A549 (cell line): ENCODE measurements around the gene PLPP2.

Source experiments
- CEBPB ChIP-seq, 2 experiments: fragments of >200 bp in 1 of 2; sonication (Bioruptor Twin) in 1 of 2; formaldehyde crosslinking in 1 of 2; IDR thresholded peaks; 2 replicates each; pipeline ENCODE4 v1.6.1; 2012 to 2016
- CHD2 ChIP-seq: fragments of 150-350 bp; IDR thresholded peaks from 2 replicates; pipeline ENCODE4 v1.6.1; 2014; ENCODE audit warnings: low read length; ENCODE audit not compliant: partially characterized antibody
- EP300 ChIP-seq, 2 experiments: fragments of >200 bp; sonication (Bioruptor Twin); formaldehyde crosslinking; IDR thresholded peaks; 2 replicates in 1 of 2; 3 replicates in 1 of 2; pipeline ENCODE4 v1.6.1; 2016 to 2017
- FOSL2 ChIP-seq, 2 experiments: fragments of 450-650 bp in 1 of 2; fragments of >200 bp in 1 of 2; sonication (Bioruptor Twin) in 1 of 2; formaldehyde crosslinking; IDR thresholded peaks; 2 replicates each; pipeline versions ENCODE4 v1.5.0 to v1.6.1; 2016 to 2020; ENCODE audit warnings: mild to moderate bottlenecking in 1 of 2, moderate library complexity in 1 of 2
- GATA3 ChIP-seq: IDR thresholded peaks from 2 replicates; pipeline ENCODE4 v1.6.1; 2012; ENCODE audit warnings: borderline replicate concordance
- JUN ChIP-seq, 2 experiments: fragments of >200 bp; sonication (Bioruptor Twin); formaldehyde crosslinking; IDR thresholded peaks; 2 replicates in 1 of 2; 3 replicates in 1 of 2; pipeline ENCODE4 v1.6.1; 2016 to 2017
- NR3C1 ChIP-seq: fragments of >200 bp; sonication (Bioruptor Twin); formaldehyde crosslinking; IDR thresholded peaks from 3 replicates; pipeline ENCODE4 v1.6.1; 2017
- POLR2A ChIP-seq: IDR thresholded peaks from 2 replicates; pipeline ENCODE4 v1.6.1; 2012; ENCODE audit warnings: mild to moderate bottlenecking, low read length
- TF ChIP-seq, protein P1 (sequence below): fragments of >200 bp; sonication (Bioruptor Twin); formaldehyde crosslinking; IDR thresholded peaks from 3 replicates; pipeline ENCODE4 v1.5.1; 2016
- TF ChIP-seq, protein P2 (sequence below): fragments of >200 bp; sonication (Bioruptor Twin); formaldehyde crosslinking; IDR thresholded peaks from 3 replicates; pipeline ENCODE4 v1.6.1; 2016
- TF ChIP-seq, protein P3 (sequence below): fragments of 200-600 bp; sonication (generic); IDR thresholded peaks from 2 replicates; pipeline ENCODE4 v1.6.1; 2016; ENCODE audit warnings: antibody characterized with exemption, mild to moderate bottlenecking, moderate library complexity
- TF ChIP-seq, protein P4 (sequence below): IDR thresholded peaks from 2 replicates; pipeline ENCODE4 v1.6.1; 2012

DNA sequence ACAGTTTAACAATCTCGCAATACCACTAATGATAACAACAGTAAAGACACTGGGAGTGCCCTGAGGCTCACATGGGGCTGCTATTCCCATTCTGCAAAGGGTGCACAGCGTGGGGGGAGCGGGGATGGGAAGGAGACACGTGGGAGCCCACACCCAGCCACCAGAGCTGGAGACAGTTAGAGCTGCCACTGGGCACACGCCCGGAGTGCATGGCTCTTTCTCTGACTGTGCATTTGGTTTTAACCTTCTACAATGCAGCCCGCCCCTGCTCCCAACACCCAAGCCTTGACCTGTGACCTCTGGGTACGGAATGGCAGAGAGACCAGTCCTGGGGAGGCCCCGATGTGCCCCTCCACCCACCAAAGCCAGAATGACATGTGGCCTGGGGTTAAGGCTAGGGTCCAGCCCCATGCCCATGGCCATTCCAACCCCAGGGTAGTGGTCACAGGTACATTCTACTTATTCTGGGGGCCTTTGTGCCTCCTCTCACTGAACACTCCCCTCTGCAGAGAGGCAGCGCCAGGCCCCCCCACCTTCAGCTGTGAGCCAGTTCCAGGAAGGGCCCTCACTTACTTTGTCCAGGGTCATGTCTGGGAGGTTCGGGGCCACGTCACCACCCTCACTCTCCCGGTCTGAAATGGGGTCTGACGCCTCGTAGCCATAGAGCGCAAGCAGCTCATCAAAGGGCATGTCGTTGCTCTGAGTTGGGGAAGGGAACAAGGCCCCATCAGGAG is 36.3 kb upstream of the PLPP2 start:
- TF ChIP-seq, protein P1, sequence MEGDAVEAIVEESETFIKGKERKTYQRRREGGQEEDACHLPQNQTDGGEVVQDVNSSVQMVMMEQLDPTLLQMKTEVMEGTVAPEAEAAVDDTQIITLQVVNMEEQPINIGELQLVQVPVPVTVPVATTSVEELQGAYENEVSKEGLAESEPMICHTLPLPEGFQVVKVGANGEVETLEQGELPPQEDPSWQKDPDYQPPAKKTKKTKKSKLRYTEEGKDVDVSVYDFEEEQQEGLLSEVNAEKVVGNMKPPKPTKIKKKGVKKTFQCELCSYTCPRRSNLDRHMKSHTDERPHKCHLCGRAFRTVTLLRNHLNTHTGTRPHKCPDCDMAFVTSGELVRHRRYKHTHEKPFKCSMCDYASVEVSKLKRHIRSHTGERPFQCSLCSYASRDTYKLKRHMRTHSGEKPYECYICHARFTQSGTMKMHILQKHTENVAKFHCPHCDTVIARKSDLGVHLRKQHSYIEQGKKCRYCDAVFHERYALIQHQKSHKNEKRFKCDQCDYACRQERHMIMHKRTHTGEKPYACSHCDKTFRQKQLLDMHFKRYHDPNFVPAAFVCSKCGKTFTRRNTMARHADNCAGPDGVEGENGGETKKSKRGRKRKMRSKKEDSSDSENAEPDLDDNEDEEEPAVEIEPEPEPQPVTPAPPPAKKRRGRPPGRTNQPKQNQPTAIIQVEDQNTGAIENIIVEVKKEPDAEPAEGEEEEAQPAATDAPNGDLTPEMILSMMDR: no peak
- TF ChIP-seq POLR2A (no peak), CHD2 (no peak), FOSL2 (IDR thresholded peaks at IDR 0.05) (no peak), FOSL2 (CRISPR knock-in tag; IDR thresholded peaks at IDR 0.05) (no peak), GATA3 (no peak), NR3C1 (no peak), CEBPB (IDR thresholded peaks at IDR 0.05) (no peak), EP300 (IDR thresholded peaks at IDR 0.05) (no peak), JUN (IDR thresholded peaks at IDR 0.05) (no peak)
- TF ChIP-seq, protein P2, sequence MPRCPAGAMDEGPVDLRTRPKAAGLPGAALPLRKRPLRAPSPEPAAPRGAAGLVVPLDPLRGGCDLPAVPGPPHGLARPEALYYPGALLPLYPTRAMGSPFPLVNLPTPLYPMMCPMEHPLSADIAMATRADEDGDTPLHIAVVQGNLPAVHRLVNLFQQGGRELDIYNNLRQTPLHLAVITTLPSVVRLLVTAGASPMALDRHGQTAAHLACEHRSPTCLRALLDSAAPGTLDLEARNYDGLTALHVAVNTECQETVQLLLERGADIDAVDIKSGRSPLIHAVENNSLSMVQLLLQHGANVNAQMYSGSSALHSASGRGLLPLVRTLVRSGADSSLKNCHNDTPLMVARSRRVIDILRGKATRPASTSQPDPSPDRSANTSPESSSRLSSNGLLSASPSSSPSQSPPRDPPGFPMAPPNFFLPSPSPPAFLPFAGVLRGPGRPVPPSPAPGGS: no peak
- TF ChIP-seq, protein P3, sequence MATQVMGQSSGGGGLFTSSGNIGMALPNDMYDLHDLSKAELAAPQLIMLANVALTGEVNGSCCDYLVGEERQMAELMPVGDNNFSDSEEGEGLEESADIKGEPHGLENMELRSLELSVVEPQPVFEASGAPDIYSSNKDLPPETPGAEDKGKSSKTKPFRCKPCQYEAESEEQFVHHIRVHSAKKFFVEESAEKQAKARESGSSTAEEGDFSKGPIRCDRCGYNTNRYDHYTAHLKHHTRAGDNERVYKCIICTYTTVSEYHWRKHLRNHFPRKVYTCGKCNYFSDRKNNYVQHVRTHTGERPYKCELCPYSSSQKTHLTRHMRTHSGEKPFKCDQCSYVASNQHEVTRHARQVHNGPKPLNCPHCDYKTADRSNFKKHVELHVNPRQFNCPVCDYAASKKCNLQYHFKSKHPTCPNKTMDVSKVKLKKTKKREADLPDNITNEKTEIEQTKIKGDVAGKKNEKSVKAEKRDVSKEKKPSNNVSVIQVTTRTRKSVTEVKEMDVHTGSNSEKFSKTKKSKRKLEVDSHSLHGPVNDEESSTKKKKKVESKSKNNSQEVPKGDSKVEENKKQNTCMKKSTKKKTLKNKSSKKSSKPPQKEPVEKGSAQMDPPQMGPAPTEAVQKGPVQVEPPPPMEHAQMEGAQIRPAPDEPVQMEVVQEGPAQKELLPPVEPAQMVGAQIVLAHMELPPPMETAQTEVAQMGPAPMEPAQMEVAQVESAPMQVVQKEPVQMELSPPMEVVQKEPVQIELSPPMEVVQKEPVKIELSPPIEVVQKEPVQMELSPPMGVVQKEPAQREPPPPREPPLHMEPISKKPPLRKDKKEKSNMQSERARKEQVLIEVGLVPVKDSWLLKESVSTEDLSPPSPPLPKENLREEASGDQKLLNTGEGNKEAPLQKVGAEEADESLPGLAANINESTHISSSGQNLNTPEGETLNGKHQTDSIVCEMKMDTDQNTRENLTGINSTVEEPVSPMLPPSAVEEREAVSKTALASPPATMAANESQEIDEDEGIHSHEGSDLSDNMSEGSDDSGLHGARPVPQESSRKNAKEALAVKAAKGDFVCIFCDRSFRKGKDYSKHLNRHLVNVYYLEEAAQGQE: no peak
- TF ChIP-seq, protein P4, sequence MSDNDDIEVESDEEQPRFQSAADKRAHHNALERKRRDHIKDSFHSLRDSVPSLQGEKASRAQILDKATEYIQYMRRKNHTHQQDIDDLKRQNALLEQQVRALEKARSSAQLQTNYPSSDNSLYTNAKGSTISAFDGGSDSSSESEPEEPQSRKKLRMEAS: no peak
